ENCODE results near the gene HBE1.

The HBE1 gene

GRCh38 chr11:5242208-5242607 lies 27.5 kb downstream of the HBE1 start:
- no peak overlapping the region for H3K56ac ChIP-seq (ENCODE audit: low read length)
- H3K4me2 ChIP-seq (ENCODE audit: low read length): no peak overlapping the region

GRCh38 chr11:5241458-5241857 lies 28.3 kb downstream of the HBE1 start:
- H3K79me2 ChIP-seq (ENCODE audit: control insufficient read depth, insufficient read depth, low read length): no peaks in the 10 kb centered on the region

More at GRCh38 chr11:5242208-5242607, 27.5 kb downstream of the HBE1 start:
- no CpG with 5 or more reads among the region's 2 CpGs for WGBS (ENCODE audit: extremely low coverage, insufficient coverage, low lambda C conversion rate)
- H3K79me1 ChIP-seq (ENCODE audit: low read length): no peaks in the 10 kb centered on the region
- H3K4me3 ChIP-seq (ENCODE audit: low read length): no peak overlapping the region
- H3K27me3 ChIP-seq (ENCODE audit: insufficient read depth, low read length, poor library complexity): no peaks in the 10 kb centered on the region
- H3K79me2 ChIP-seq (ENCODE audit: control insufficient read depth, insufficient read depth, low read length): no peaks in the 10 kb centered on the region
- no peak overlapping the region for H3K4ac ChIP-seq (ENCODE audit: low read depth, low read length)
- no peaks in the 10 kb centered on the region for H3K4me1 ChIP-seq (ENCODE audit: control insufficient read depth, low read depth, low read length)
- no peak overlapping the region for H2BK120ac ChIP-seq (ENCODE audit: low read depth, low read length)
- no peak overlapping the region for H4K8ac ChIP-seq (ENCODE audit: low read depth, low read length)
- H2BK5ac ChIP-seq (ENCODE audit: low read length): no peak overlapping the region
- H2AK5ac ChIP-seq (ENCODE audit: low read length): no peak overlapping the region
- no peak overlapping the region for H4K5ac ChIP-seq (ENCODE audit: low read length)
- H3K27ac ChIP-seq (ENCODE audit: low read depth, low read length): no peak overlapping the region
- H3K23ac ChIP-seq (ENCODE audit: low read length): no peak overlapping the region
- no peak overlapping the region for H3K18ac ChIP-seq (ENCODE audit: low read length)
- no peaks in the 10 kb centered on the region for H3K36me3 ChIP-seq (ENCODE audit: control insufficient read depth, insufficient read depth, low read length)
- no peak overlapping the region for H3K9ac ChIP-seq (ENCODE audit: low read length)
- DNase-seq: no peak
- no peak overlapping the region for H2BK15ac ChIP-seq (replicated peaks; ENCODE audit: low read depth)

DNA sequence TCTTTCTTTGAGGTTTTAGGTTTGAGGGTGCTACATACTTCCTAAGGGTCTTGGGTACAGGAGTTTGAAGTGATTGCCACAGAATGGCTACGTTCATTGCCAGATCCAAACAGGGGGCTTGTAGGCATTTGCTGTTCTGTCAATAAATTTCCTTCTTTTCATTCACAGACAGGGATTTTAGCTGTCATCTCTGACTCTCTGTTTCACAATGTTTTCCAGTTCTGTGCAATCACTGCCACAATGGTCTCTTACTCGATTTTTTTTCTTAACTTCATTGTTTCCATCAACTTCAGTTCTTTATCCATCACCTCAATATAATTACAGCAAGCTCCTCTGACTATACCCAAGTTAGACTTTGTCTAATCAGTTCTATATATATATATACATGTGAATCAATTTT lies 29.3 kb downstream of the HBE1 start:
- H4K5ac ChIP-seq (ENCODE audit: low read length): no peak overlapping the region
- H2BK5ac ChIP-seq (ENCODE audit: low read length): no peak overlapping the region
- no peak overlapping the region for H3K18ac ChIP-seq (ENCODE audit: low read length)
- H3K56ac ChIP-seq (ENCODE audit: low read length): no peak overlapping the region
- H2AK5ac ChIP-seq (ENCODE audit: low read length): no peak overlapping the region
- H2BK120ac ChIP-seq (ENCODE audit: low read depth, low read length): no peak overlapping the region
- no peaks in the 10 kb centered on the region for H3K79me1 ChIP-seq (ENCODE audit: low read length)
- no peak overlapping the region for H4K8ac ChIP-seq (ENCODE audit: low read depth, low read length)
- no peak overlapping the region for H3K9ac ChIP-seq (ENCODE audit: low read length)
- H3K27ac ChIP-seq (ENCODE audit: low read depth, low read length): no peak overlapping the region
- no peaks in the 10 kb centered on the region for H3K27me3 ChIP-seq (ENCODE audit: insufficient read depth, low read length, poor library complexity)
- H3K4me3 ChIP-seq (ENCODE audit: low read length): no peak overlapping the region
- H3K4me2 ChIP-seq (ENCODE audit: low read length): no peak overlapping the region
- no peak overlapping the region for H3K23ac ChIP-seq (ENCODE audit: low read length)
- no peak for DNase-seq
- H3K36me3 ChIP-seq (ENCODE audit: control insufficient read depth, insufficient read depth, low read length): no peaks in the 10 kb centered on the region
- H3K4ac ChIP-seq (ENCODE audit: low read depth, low read length): no peak overlapping the region
- H2BK15ac ChIP-seq (replicated peaks; ENCODE audit: low read depth): no peak overlapping the region
- no peaks in the 10 kb centered on the region for H3K4me1 ChIP-seq (ENCODE audit: control insufficient read depth, low read depth, low read length)
- no CpG with 5 or more reads among the region's 2 CpGs for WGBS (ENCODE audit: extremely low coverage, insufficient coverage, low lambda C conversion rate)
- H3K79me2 ChIP-seq (ENCODE audit: control insufficient read depth, insufficient read depth, low read length): no peaks in the 10 kb centered on the region

More at GRCh38 chr11:5241458-5241857, 28.3 kb downstream of the HBE1 start:
- H4K5ac ChIP-seq (ENCODE audit: low read length): no peak overlapping the region
- no peak overlapping the region for H3K23ac ChIP-seq (ENCODE audit: low read length)
- no peak overlapping the region for H2BK15ac ChIP-seq (replicated peaks; ENCODE audit: low read depth)
- H3K4ac ChIP-seq (ENCODE audit: low read depth, low read length): no peak overlapping the region
- no peak overlapping the region for H3K27ac ChIP-seq (ENCODE audit: low read depth, low read length)
- no peaks in the 10 kb centered on the region for H3K36me3 ChIP-seq (ENCODE audit: control insufficient read depth, insufficient read depth, low read length)
- no peak overlapping the region for H2BK5ac ChIP-seq (ENCODE audit: low read length)
- H3K79me1 ChIP-seq (ENCODE audit: low read length): no peaks in the 10 kb centered on the region
- no peak overlapping the region for H3K4me3 ChIP-seq (ENCODE audit: low read length)
- H3K18ac ChIP-seq (ENCODE audit: low read length): no peak overlapping the region
- H3K4me2 ChIP-seq (ENCODE audit: low read length): no peak overlapping the region
- WGBS (ENCODE audit: extremely low coverage, insufficient coverage, low lambda C conversion rate): no CpG with 5 or more reads among the region's 3 CpGs
- DNase-seq: no peak
- H3K4me1 ChIP-seq (ENCODE audit: control insufficient read depth, low read depth, low read length): no peaks in the 10 kb centered on the region
- no peaks in the 10 kb centered on the region for H3K27me3 ChIP-seq (ENCODE audit: insufficient read depth, low read length, poor library complexity)
- no peak overlapping the region for H4K8ac ChIP-seq (ENCODE audit: low read depth, low read length)
- H3K56ac ChIP-seq (ENCODE audit: low read length): no peak overlapping the region
- no peak overlapping the region for H2BK120ac ChIP-seq (ENCODE audit: low read depth, low read length)
- no peak overlapping the region for H2AK5ac ChIP-seq (ENCODE audit: low read length)
- no peak overlapping the region for H3K9ac ChIP-seq (ENCODE audit: low read length)

- H2BK15ac ChIP-seq (replicated peaks; ENCODE audit: low read depth): no peak overlapping the region
- no peak overlapping the region for H3K27ac ChIP-seq (ENCODE audit: low read depth, low read length)
- H3K4me3 ChIP-seq (ENCODE audit: low read length): no peak overlapping the region
- no peak overlapping the region for H3K56ac ChIP-seq (ENCODE audit: low read length)
- no peak overlapping the region for H3K18ac ChIP-seq (ENCODE audit: low read length)
- H2BK5ac ChIP-seq (ENCODE audit: low read length): no peak overlapping the region
- no peak overlapping the region for H3K4ac ChIP-seq (ENCODE audit: low read depth, low read length)
- no peak overlapping the region for H3K9ac ChIP-seq (ENCODE audit: low read length)
- DNase-seq: no peak
- H3K27me3 ChIP-seq (ENCODE audit: insufficient read depth, low read length, poor library complexity): no peaks in the 10 kb centered on the region
- no peak overlapping the region for H2BK120ac ChIP-seq (ENCODE audit: low read depth, low read length)
- no peak overlapping the region for H2AK5ac ChIP-seq (ENCODE audit: low read length)
- no CpG with 5 or more reads among the region's 1 CpG for WGBS (ENCODE audit: extremely low coverage, insufficient coverage, low lambda C conversion rate)
- H4K5ac ChIP-seq (ENCODE audit: low read length): no peak overlapping the region
- no peaks in the 10 kb centered on the region for H3K79me2 ChIP-seq (ENCODE audit: control insufficient read depth, insufficient read depth, low read length)
- no peaks in the 10 kb centered on the region for H3K79me1 ChIP-seq (ENCODE audit: low read length)
- H3K36me3 ChIP-seq (ENCODE audit: control insufficient read depth, insufficient read depth, low read length): no peaks in the 10 kb centered on the region
- no peak overlapping the region for H4K8ac ChIP-seq (ENCODE audit: low read depth, low read length)
- H3K4me1 ChIP-seq (ENCODE audit: control insufficient read depth, low read depth, low read length): no peaks in the 10 kb centered on the region
- no peak overlapping the region for H3K4me2 ChIP-seq (ENCODE audit: low read length)
- no peak overlapping the region for H3K23ac ChIP-seq (ENCODE audit: low read length)
These were observed 29.7 kb downstream of the HBE1 start for GRCh38 chr11:5240056-5240455.

DNA sequence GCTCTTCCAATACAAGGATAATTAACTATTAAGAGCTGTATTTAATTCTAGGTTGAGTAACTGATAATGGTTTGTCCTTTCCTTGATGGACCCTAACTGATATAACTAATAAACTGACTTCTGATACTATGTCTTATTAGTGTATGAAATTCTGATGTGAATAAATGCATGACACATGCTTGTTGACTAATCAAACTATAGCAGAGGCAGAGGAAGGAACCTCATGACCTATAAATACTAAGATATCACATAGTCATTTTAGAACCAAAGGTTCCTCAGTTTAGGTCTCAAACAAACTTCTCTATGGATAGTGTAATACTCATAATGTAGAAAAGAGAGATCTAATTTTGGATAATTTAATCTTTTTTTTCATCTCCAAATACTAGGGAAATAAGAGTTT lies 30.7 kb downstream of the HBE1 start:
- Histone ChIP-seq H3K36me3 (ENCODE audit: control insufficient read depth, insufficient read depth, low read length) (no peaks in the 10 kb centered on the region), H2BK5ac (ENCODE audit: low read length) (no peak overlapping the region), H3K18ac (ENCODE audit: low read length) (no peak overlapping the region), H3K4me2 (ENCODE audit: low read length) (no peak overlapping the region), H3K27ac (ENCODE audit: low read depth, low read length) (no peak overlapping the region), H3K4me3 (ENCODE audit: low read length) (no peak overlapping the region), H3K27me3 (ENCODE audit: insufficient read depth, low read length, poor library complexity) (no peaks in the 10 kb centered on the region), H3K79me1 (ENCODE audit: low read length) (no peaks in the 10 kb centered on the region), H3K4me1 (ENCODE audit: control insufficient read depth, low read depth, low read length) (no peaks in the 10 kb centered on the region), H2AK5ac (ENCODE audit: low read length) (no peak overlapping the region), H3K4ac (ENCODE audit: low read depth, low read length) (no peak overlapping the region), H4K8ac (ENCODE audit: low read depth, low read length) (no peak overlapping the region), H3K56ac (ENCODE audit: low read length) (no peak overlapping the region), H2BK120ac (ENCODE audit: low read depth, low read length) (no peak overlapping the region), H2BK15ac (replicated peaks; ENCODE audit: low read depth) (no peak overlapping the region), H3K23ac (ENCODE audit: low read length) (no peak overlapping the region), H3K79me2 (ENCODE audit: control insufficient read depth, insufficient read depth, low read length) (no peaks in the 10 kb centered on the region), H3K9ac (ENCODE audit: low read length) (no peak overlapping the region), H4K5ac (ENCODE audit: low read length) (no peak overlapping the region)
- no peak for DNase-seq

GRCh38 chr11:5238486-5238885 lies 31.3 kb downstream of the HBE1 start:
- Histone ChIP-seq H3K23ac (ENCODE audit: low read length) (no peak overlapping the region), H2AK5ac (ENCODE audit: low read length) (no peak overlapping the region), H3K79me2 (ENCODE audit: control insufficient read depth, insufficient read depth, low read length) (no peaks in the 10 kb centered on the region), H4K5ac (ENCODE audit: low read length) (no peak overlapping the region), H4K8ac (ENCODE audit: low read depth, low read length) (no peak overlapping the region), H3K27me3 (ENCODE audit: insufficient read depth, low read length, poor library complexity) (no peaks in the 10 kb centered on the region), H3K4ac (ENCODE audit: low read depth, low read length) (no peak overlapping the region), H2BK120ac (ENCODE audit: low read depth, low read length) (no peak overlapping the region), H2BK15ac (replicated peaks; ENCODE audit: low read depth) (no peak overlapping the region), H3K18ac (ENCODE audit: low read length) (no peak overlapping the region), H3K4me2 (ENCODE audit: low read length) (no peak overlapping the region), H3K4me3 (ENCODE audit: low read length) (no peak overlapping the region), H3K27ac (ENCODE audit: low read depth, low read length) (no peak overlapping the region), H3K36me3 (ENCODE audit: control insufficient read depth, insufficient read depth, low read length) (no peaks in the 10 kb centered on the region), H3K56ac (ENCODE audit: low read length) (no peak overlapping the region), H3K9ac (ENCODE audit: low read length) (no peak overlapping the region), H3K4me1 (ENCODE audit: control insufficient read depth, low read depth, low read length) (no peaks in the 10 kb centered on the region), H3K79me1 (ENCODE audit: low read length) (no peaks in the 10 kb centered on the region), H2BK5ac (ENCODE audit: low read length) (no peak overlapping the region)
- DNase-seq: no peak
- no CpG with 5 or more reads among the region's 2 CpGs for WGBS (ENCODE audit: extremely low coverage, insufficient coverage, low lambda C conversion rate)
